HG03103 (cell line): ENCODE data around the gene UBXN6.
A peak's percentile ranks its signal among the peaks of the same experiment; 100 is the strongest.

Experiments
- ATAC-seq: cut with Tn5 transposase; IDR thresholded peaks from one replicate; pipeline ENCODE4 v1.9.1; 2021; ENCODE audit warnings: low read depth; ENCODE audit not compliant: unreplicated experiment

UBXN6 gene

GRCh38 chr19:4413588-4413987, 44.0 kb downstream of the UBXN6 start:
- no peak for ATAC-seq

- no peak for ATAC-seq
These were observed 48.3 kb downstream of the UBXN6 start for GRCh38 chr19:4409123-4409933.

GRCh38 chr19:4406626-4407025, 51.0 kb downstream of the UBXN6 start:
- no peak for ATAC-seq

- ATAC-seq: no peak
These were observed 51.6 kb downstream of the UBXN6 start for GRCh38 chr19:4405977-4406376.

GRCh38 chr19:4403005-4403761, 54.4 kb downstream of the UBXN6 start:
- no peak for ATAC-seq

- peak; percentile 76 for ATAC-seq
These were observed 55.2 kb downstream of the UBXN6 start, which contains the start of gene CHAF1A for GRCh38 chr19:4402171-4403004. CHAF1A (plus strand) TSS chr19:4402640; CDS start chr19:4402763, 123 bp downstream.

GRCh38 chr19:4401769-4402170, 55.8 kb downstream of the UBXN6 start:
- no peak for ATAC-seq

GRCh38 chr19:4400135-4400936, 57.3 kb downstream of the UBXN6 start, which contains the start of gene SH3GL1:
SH3GL1 (minus strand) TSS chr19:4400547; CDS start chr19:4400368, 179 bp downstream.
- peak; percentile 56 for ATAC-seq

GRCh38 chr19:4399812-4400134, 57.8 kb downstream of the UBXN6 start:
- peak; percentile 1 for ATAC-seq

GRCh38 chr19:4396949-4397783, 60.4 kb downstream of the UBXN6 start:
- ATAC-seq: no peak
